HepG2 (cell line): Measurements from ENCODE around the gene S100A8. TPM values are rescaled to one million over a fixed set of nuclear protein-coding genes. Genes with fewer than 3 reads are reported as not detected.

Source experiments
- ARNT2 ChIP-seq: sonication (generic); formaldehyde crosslinking; IDR thresholded peaks from 2 replicates; pipeline ENCODE4 v1.8.0; 2022; ENCODE audit warnings: mild to moderate bottlenecking, low read depth, missing genetic modification reagents, moderate library complexity
- CCAR2 ChIP-seq: fragments of 200-400 bp; formaldehyde crosslinking; optimal IDR thresholded peaks from 2 replicates; pipeline ENCODE3; 2018; ENCODE audit warnings: low read depth, mild to moderate bottlenecking, low read length, moderate library complexity
- FOSL2 ChIP-seq: sonication (generic); formaldehyde crosslinking; IDR thresholded peaks from 2 replicates; pipeline ENCODE4 v1.4.0; 2020; ENCODE audit warnings: missing genetic modification reagents
- HNRNPUL1 ChIP-seq: fragments of 200-400 bp; formaldehyde crosslinking; IDR thresholded peaks from 2 replicates; pipeline ENCODE4 v1.6.1; 2017; ENCODE audit warnings: low read depth, mild to moderate bottlenecking, low read length, moderate library complexity
- ISX ChIP-seq: sonication (generic); formaldehyde crosslinking; conservative IDR thresholded peaks from 2 replicates; pipeline ENCODE4 v1.5.0; 2020; ENCODE audit warnings: missing genetic modification reagents
- KDM4B ChIP-seq: sonication (generic); formaldehyde crosslinking; IDR thresholded peaks from 2 replicates; pipeline ENCODE4 v1.4.0; 2020; ENCODE audit warnings: missing genetic modification reagents
- ONECUT2 ChIP-seq: sonication (generic); formaldehyde crosslinking; IDR thresholded peaks from 2 replicates; pipeline ENCODE4 v1.4.0; 2020; ENCODE audit warnings: missing genetic modification reagents
- RORA ChIP-seq: sonication (generic); formaldehyde crosslinking; IDR thresholded peaks from 2 replicates; pipeline ENCODE4 v1.5.0; 2020; ENCODE audit warnings: mild to moderate bottlenecking, missing genetic modification reagents, moderate library complexity
- TOPORS ChIP-seq: sonication (generic); formaldehyde crosslinking; IDR thresholded peaks from 2 replicates; pipeline ENCODE4 v1.8.0; 2023; ENCODE audit warnings: mild to moderate bottlenecking, missing genetic modification reagents
- ZBTB7A ChIP-seq: sonication (generic); formaldehyde crosslinking; IDR thresholded peaks from 2 replicates; pipeline ENCODE4 v1.8.0; 2022; ENCODE audit warnings: mild to moderate bottlenecking, missing genetic modification reagents
- ZNF766 ChIP-seq: sonication (generic); formaldehyde crosslinking; IDR thresholded peaks from 2 replicates; pipeline ENCODE4 v1.5.0; 2020; ENCODE audit warnings: missing genetic modification reagents, borderline replicate concordance
- polyA plus RNA-seq, 8 experiments: library from polyadenylated mRNA; depleted of rRNA in 3 of 8; stranded (reverse) in 7 of 8; unstranded in 1 of 8; fragments of >200 nt; fragmentation: Illumina TruSeq in 4 of 8; extraction: Trizol in 4 of 8; gene quantifications; 2 replicates each; pipeline versions ENCODE4 v1.2.1 to v1.2.3, GENCODE V29; 2011 to 2016; ENCODE audit warnings: low read depth in 4 of 8, missing spikeins in 1 of 8, mixed read lengths in 1 of 8; ENCODE audit not compliant: insufficient read depth in 1 of 8
- total RNA-seq, 5 experiments: library from RNA; depleted of rRNA; stranded (reverse); fragments of >200 nt; fragmentation: Illumina TruSeq; extraction: Trizol; gene quantifications; 2 replicates each; pipeline ENCODE4 v1.2.3, GENCODE V29; 2016; ENCODE audit warnings: low read depth in 1 of 5
- TF ChIP-seq, protein P1 (sequence below): sonication (generic); formaldehyde crosslinking; IDR thresholded peaks from 2 replicates; pipeline ENCODE4 v1.4.0; 2020; ENCODE audit warnings: mild to moderate bottlenecking, missing genetic modification reagents, borderline replicate concordance
- TF ChIP-seq, protein P2 (sequence below): IDR thresholded peaks from 2 replicates; pipeline ENCODE4 v1.6.1; 2018; ENCODE audit warnings: missing genetic modification reagents
- TF ChIP-seq, protein P3 (sequence below): sonication (generic); formaldehyde crosslinking; IDR thresholded peaks from 2 replicates; pipeline ENCODE4 v1.4.0; 2020; ENCODE audit warnings: missing genetic modification reagents, low read depth, mild to moderate bottlenecking, borderline replicate concordance
- TF ChIP-seq, protein P4 (sequence below): sonication (generic); formaldehyde crosslinking; IDR thresholded peaks from 2 replicates; pipeline ENCODE4 v1.8.1; 2023; ENCODE audit warnings: mild to moderate bottlenecking, missing genetic modification reagents
- TF ChIP-seq, protein P5 (sequence below): sonication (generic); formaldehyde crosslinking; IDR thresholded peaks from 2 replicates; pipeline ENCODE4 v1.5.0; 2020; ENCODE audit warnings: mild to moderate bottlenecking, missing genetic modification reagents
- TF ChIP-seq, protein P6 (sequence below): sonication (generic); formaldehyde crosslinking; IDR thresholded peaks from 2 replicates; pipeline ENCODE4 v1.4.0; 2020; ENCODE audit warnings: missing genetic modification reagents, borderline replicate concordance

S100A8 gene
- total and polyA plus RNA-seq, 2 of the 13 experiments (the other 11 are each of a cell fraction or from before 2014, with no cell fraction given) = not detected

DNA sequence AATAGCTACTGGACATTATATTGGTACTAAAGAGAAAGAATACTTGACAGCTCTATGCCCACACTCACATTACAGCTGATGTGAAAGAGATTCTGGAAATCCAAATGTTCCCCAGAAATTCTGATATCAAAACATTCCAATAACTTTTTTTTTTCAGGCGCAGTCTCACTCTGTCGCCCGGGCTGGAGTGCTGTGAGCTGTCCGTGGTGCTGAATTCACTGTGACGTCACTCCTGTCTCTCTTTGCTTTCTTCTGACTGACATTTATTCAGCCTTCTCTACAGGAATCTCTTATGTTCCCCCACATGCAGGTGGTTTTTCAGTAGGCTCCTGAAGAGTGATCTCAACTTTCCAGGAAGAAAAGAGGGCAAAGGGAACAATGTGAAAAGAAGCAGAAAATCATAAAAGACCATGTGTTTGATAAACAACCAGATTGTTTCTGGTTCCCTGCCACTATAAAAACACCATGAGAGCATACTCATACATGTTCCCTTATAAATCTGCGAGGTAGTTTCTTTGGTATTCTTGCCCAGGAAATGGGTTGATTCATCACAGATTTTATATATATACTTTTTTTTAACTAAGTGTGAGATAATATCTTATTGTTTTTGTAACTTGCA lies 31.7 kb upstream of the S100A8 start (continued):
- 0 out of 2 replicates have a peak, but pooled peaks have one; percentile 66 for TF ChIP-seq ZNF766 (CRISPR knock-in tag)
- TF ChIP-seq, protein P1, sequence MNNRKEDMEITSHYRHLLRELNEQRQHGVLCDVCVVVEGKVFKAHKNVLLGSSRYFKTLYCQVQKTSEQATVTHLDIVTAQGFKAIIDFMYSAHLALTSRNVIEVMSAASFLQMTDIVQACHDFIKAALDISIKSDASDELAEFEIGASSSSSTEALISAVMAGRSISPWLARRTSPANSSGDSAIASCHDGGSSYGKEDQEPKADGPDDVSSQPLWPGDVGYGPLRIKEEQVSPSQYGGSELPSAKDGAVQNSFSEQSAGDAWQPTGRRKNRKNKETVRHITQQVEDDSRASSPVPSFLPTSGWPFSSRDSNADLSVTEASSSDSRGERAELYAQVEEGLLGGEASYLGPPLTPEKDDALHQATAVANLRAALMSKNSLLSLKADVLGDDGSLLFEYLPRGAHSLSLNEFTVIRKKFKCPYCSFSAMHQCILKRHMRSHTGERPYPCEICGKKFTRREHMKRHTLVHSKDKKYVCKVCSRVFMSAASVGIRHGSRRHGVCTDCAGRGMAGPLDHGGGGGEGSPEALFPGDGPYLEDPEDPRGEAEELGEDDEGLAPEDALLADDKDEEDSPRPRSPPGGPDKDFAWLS = no peak
- TF ChIP-seq KDM4B = peak; percentile 41; the same call in 1 of the 2 replicates
- TF ChIP-seq, protein P2, sequence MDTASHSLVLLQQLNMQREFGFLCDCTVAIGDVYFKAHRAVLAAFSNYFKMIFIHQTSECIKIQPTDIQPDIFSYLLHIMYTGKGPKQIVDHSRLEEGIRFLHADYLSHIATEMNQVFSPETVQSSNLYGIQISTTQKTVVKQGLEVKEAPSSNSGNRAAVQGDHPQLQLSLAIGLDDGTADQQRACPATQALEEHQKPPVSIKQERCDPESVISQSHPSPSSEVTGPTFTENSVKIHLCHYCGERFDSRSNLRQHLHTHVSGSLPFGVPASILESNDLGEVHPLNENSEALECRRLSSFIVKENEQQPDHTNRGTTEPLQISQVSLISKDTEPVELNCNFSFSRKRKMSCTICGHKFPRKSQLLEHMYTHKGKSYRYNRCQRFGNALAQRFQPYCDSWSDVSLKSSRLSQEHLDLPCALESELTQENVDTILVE = peak; percentile 81
- no peak for TF ChIP-seq RORA (CRISPR knock-in tag)
- peak; percentile 53 for TF ChIP-seq FOSL2 (CRISPR knock-in tag)
- TF ChIP-seq, protein P3, sequence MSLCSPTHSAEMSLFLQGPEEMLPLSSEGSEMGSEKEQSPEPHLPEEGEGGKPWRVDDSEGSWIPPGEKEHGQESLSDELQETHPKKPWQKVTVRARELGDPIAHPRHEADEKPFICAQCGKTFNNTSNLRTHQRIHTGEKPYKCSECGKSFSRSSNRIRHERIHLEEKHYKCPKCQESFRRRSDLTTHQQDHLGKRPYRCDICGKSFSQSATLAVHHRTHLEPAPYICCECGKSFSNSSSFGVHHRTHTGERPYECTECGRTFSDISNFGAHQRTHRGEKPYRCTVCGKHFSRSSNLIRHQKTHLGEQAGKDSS = no peak
- no peak for TF ChIP-seq CCAR2
- no peak for TF ChIP-seq ZBTB7A (CRISPR knock-in tag)
- TF ChIP-seq ONECUT2 (CRISPR knock-in tag) = no peak
- TF ChIP-seq, protein P4, sequence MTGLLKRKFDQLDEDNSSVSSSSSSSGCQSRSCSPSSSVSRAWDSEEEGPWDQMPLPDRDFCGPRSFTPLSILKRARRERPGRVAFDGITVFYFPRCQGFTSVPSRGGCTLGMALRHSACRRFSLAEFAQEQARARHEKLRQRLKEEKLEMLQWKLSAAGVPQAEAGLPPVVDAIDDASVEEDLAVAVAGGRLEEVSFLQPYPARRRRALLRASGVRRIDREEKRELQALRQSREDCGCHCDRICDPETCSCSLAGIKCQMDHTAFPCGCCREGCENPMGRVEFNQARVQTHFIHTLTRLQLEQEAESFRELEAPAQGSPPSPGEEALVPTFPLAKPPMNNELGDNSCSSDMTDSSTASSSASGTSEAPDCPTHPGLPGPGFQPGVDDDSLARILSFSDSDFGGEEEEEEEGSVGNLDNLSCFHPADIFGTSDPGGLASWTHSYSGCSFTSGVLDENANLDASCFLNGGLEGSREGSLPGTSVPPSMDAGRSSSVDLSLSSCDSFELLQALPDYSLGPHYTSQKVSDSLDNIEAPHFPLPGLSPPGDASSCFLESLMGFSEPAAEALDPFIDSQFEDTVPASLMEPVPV (CRISPR knock-in tag) = no peak
- TF ChIP-seq HNRNPUL1 = no peak
- TF ChIP-seq ISX (CRISPR knock-in tag) = 0 out of 2 replicates have a peak, but pooled peaks have one; percentile 49
- TF ChIP-seq, protein P5, sequence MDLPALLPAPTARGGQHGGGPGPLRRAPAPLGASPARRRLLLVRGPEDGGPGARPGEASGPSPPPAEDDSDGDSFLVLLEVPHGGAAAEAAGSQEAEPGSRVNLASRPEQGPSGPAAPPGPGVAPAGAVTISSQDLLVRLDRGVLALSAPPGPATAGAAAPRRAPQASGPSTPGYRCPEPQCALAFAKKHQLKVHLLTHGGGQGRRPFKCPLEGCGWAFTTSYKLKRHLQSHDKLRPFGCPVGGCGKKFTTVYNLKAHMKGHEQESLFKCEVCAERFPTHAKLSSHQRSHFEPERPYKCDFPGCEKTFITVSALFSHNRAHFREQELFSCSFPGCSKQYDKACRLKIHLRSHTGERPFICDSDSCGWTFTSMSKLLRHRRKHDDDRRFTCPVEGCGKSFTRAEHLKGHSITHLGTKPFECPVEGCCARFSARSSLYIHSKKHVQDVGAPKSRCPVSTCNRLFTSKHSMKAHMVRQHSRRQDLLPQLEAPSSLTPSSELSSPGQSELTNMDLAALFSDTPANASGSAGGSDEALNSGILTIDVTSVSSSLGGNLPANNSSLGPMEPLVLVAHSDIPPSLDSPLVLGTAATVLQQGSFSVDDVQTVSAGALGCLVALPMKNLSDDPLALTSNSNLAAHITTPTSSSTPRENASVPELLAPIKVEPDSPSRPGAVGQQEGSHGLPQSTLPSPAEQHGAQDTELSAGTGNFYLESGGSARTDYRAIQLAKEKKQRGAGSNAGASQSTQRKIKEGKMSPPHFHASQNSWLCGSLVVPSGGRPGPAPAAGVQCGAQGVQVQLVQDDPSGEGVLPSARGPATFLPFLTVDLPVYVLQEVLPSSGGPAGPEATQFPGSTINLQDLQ = no peak
- TF ChIP-seq TOPORS = no peak
- TF ChIP-seq ARNT2 = no peak
- TF ChIP-seq, protein P6, sequence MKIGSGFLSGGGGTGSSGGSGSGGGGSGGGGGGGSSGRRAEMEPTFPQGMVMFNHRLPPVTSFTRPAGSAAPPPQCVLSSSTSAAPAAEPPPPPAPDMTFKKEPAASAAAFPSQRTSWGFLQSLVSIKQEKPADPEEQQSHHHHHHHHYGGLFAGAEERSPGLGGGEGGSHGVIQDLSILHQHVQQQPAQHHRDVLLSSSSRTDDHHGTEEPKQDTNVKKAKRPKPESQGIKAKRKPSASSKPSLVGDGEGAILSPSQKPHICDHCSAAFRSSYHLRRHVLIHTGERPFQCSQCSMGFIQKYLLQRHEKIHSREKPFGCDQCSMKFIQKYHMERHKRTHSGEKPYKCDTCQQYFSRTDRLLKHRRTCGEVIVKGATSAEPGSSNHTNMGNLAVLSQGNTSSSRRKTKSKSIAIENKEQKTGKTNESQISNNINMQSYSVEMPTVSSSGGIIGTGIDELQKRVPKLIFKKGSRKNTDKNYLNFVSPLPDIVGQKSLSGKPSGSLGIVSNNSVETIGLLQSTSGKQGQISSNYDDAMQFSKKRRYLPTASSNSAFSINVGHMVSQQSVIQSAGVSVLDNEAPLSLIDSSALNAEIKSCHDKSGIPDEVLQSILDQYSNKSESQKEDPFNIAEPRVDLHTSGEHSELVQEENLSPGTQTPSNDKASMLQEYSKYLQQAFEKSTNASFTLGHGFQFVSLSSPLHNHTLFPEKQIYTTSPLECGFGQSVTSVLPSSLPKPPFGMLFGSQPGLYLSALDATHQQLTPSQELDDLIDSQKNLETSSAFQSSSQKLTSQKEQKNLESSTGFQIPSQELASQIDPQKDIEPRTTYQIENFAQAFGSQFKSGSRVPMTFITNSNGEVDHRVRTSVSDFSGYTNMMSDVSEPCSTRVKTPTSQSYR (CRISPR knock-in tag) = no peak
